Stimulated activated CD4-positive, alpha-beta T cell treated with anti-CD3 and anti-CD28 coated beads, Interleukin-4, amount 100 ng/mL, for 4 hours (primary cell): Measurements from ENCODE around the gene PELI1.
"Not testable (repeated sequence)": the region's sequence is repeated elsewhere in the genome, so short reads cannot be mapped to it uniquely, and the experiment has no call there.

Experiments used
- DNase-seq, 2 experiments: peaks; one replicate each; pipeline ENCODE4 v3.0.0-alpha.2; 2020

The PELI1 gene

GRCh38 chr2:64080179-64080578, 64.0 kb downstream of the PELI1 start:
- no peak for DNase-seq

- not testable (repeated sequence) for DNase-seq
These were observed 64.5 kb downstream of the PELI1 start for GRCh38 chr2:64079688-64080087.

- not testable (repeated sequence) for DNase-seq
These were observed 67.4 kb downstream of the PELI1 start for GRCh38 chr2:64076828-64077227.

GRCh38 chr2:64074616-64075015, 69.6 kb downstream of the PELI1 start:
- DNase-seq, result not testable (repeated sequence)

GRCh38 chr2:64067326-64067725, 76.9 kb downstream of the PELI1 start:
- no peak for DNase-seq

- no peak for DNase-seq
These were observed 78.7 kb downstream of the PELI1 start for GRCh38 chr2:64065516-64065915.

GRCh38 chr2:64063924-64064331, 80.3 kb downstream of the PELI1 start:
- no peak for DNase-seq

GRCh38 chr2:64063454-64063853, 80.8 kb downstream of the PELI1 start:
- DNase-seq, result no peak

- DNase-seq, result no peak
These were observed 81.4 kb downstream of the PELI1 start for GRCh38 chr2:64062840-64063239.

- no peak for DNase-seq
These were observed 85.0 kb downstream of the PELI1 start for GRCh38 chr2:64059270-64059669.

GRCh38 chr2:64056021-64056420, 88.2 kb downstream of the PELI1 start:
- no peak for DNase-seq

- DNase-seq, result no peak
These were observed 89.9 kb downstream of the PELI1 start for GRCh38 chr2:64054161-64054915.

GRCh38 chr2:64052463-64053241, 91.6 kb downstream of the PELI1 start:
- peak in 1 of 2 experiments; percentile 14 for DNase-seq

- DNase-seq, result peak; percentile 44 to 75
These were observed 94.5 kb downstream of the PELI1 start for GRCh38 chr2:64049633-64050220.

- no peak for DNase-seq
These were observed 98.3 kb downstream of the PELI1 start for GRCh38 chr2:64045938-64046337.
